ENCODE data around the gene TOMM7.

TOMM7 gene

GRCh38 chr7:22771872-22772228 is 50.8 kb downstream of the TOMM7 start:
- H3K4me3 ChIP-seq (ENCODE audit: low read depth, low read length), result no peak overlapping the region
- TF ChIP-seq CTCF (IDR thresholded peaks at IDR 0.05; ENCODE audit: borderline replicate concordance, insufficient read depth, low read depth, low read length), result no peak

DNA sequence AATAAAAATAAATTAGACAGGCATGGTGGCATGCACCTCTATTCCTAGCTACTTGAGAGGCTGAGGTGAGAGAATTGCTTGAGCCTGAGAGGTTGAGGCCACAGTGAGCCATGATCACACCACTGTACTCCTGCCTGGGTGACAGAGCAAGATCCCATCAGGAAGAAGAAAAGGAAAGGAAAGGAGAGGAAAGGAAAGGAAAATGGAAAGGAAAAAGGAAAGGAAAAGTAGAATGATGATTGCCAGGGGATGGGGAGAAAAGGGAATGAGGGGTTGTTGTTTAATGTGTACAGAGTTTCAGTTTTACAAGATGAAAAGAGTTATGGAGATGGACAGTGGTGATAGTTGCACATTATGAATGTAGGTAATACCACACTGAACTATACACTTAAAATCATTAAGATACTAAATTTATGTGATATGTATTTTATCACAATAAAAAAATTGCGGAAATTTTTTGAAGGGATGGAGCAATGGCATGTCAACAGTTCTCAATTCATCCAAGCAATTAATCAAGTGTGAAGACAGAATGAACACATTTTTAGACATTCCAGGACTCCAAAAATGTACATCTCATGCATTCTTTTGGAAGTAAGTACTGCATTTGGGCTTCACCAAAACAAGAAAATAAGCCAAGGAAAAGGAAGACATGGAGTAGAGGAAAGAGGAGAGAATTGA is 51.3 kb downstream of the TOMM7 start:
- TF ChIP-seq CTCF (IDR thresholded peaks at IDR 0.05; ENCODE audit: borderline replicate concordance, insufficient read depth, low read depth, low read length), result no peak
- no peak overlapping the region for H3K4me3 ChIP-seq (ENCODE audit: low read depth, low read length)

DNA sequence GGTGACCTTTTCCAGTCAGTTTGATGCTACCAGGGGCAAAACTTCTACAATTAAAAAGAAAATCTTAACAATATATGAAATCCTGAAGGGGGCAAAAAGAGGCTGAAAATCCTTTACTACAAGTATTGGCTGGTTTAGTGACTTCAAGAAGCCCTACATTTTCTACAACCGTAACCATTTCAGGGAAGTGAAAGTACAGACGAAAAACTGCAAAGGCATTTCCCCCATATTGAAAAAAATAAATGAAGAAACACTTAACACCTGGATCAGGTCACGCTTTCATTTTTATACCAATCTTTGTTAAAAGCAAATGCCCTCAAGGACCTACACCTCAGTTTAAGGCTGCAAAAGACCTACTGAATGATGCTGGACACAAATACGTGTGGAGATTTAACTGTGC is 57.0 kb downstream of the TOMM7 start:
- H3K4me3 ChIP-seq (ENCODE audit: low read depth, low read length), result no peak overlapping the region

More for the DNA sequence above, 57.0 kb downstream of the TOMM7 start:
- TF ChIP-seq CTCF (IDR thresholded peaks at IDR 0.05; ENCODE audit: borderline replicate concordance, insufficient read depth, low read depth, low read length), result no peak
